Neural cell (in vitro differentiated cells): ENCODE results near the gene NPPA. TPM values are rescaled to one million over a fixed set of nuclear protein-coding genes. Genes with fewer than 3 reads are reported as not detected.

Experiments
- H2AFZ ChIP-seq: fragments of 200-600, 300-800 bp; sonication (generic), shearing (Covaris generic); 2 replicates; pipeline ENCODE4 v1.6.0; 2014; ENCODE audit warnings: low read depth, mild to moderate bottlenecking, antibody characterized with exemption, low read length, moderate library complexity
- H3F3A ChIP-seq: fragments of 200-600 bp; shearing (Covaris generic); 2 replicates; pipeline ENCODE4 v1.6.1; 2016; ENCODE audit warnings: mild to moderate bottlenecking, moderate library complexity, mixed read lengths, antibody characterized with exemption, low read length; ENCODE audit not compliant: insufficient read depth, poor library complexity, severe bottlenecking
- H3K27ac ChIP-seq: fragments of 200-600, 300-800 bp; sonication (generic), shearing (Covaris generic); 2 replicates; pipeline ENCODE4 v1.5.1; 2014; ENCODE audit warnings: mild to moderate bottlenecking, low read length, moderate library complexity
- H3K27me3 ChIP-seq: fragments of 300-800, 200-600 bp; sonication (generic), shearing (Covaris generic); 2 replicates; pipeline ENCODE4 v1.6.0; 2014; ENCODE audit warnings: mild to moderate bottlenecking, low read depth, low read length, moderate library complexity; ENCODE audit not compliant: insufficient read depth
- H3K36me3 ChIP-seq: fragments of 300-800, 200-600 bp; sonication (generic), shearing (Covaris generic); 2 replicates; pipeline ENCODE4 v1.5.1; 2014; ENCODE audit warnings: mild to moderate bottlenecking, antibody characterized with exemption, low read length, moderate library complexity; ENCODE audit not compliant: insufficient read depth
- H3K4me2 ChIP-seq: fragments of 300-800, 200-600 bp; sonication (generic), shearing (Covaris generic); 2 replicates; pipeline ENCODE4 v1.6.0; 2014; ENCODE audit warnings: mild to moderate bottlenecking, low read length
- H3K4me3 ChIP-seq: fragments of 300-800, 200-600 bp; sonication (generic), shearing (Covaris generic); 2 replicates; pipeline ENCODE4 v1.5.1; 2014; ENCODE audit warnings: mild to moderate bottlenecking, low read length, moderate library complexity
- H3K79me2 ChIP-seq: fragments of 200-600 bp; shearing (Covaris generic); replicated peaks from 2 replicates; pipeline ENCODE4 v1.6.0; 2014; ENCODE audit warnings: mild to moderate bottlenecking, low read length, moderate library complexity; ENCODE audit not compliant: insufficient read depth
- H3K9ac ChIP-seq: fragments of 300-800, 200-600 bp; sonication (generic), shearing (Covaris generic); 2 replicates; pipeline ENCODE4 v1.6.1; 2016; ENCODE audit warnings: mild to moderate bottlenecking, low read length, mixed read lengths
- H3K9me2 ChIP-seq: fragments of 200-600 bp; shearing (Covaris generic); 2 replicates; pipeline ENCODE4 v1.6.1; 2016; ENCODE audit warnings: mild to moderate bottlenecking, low read length, mixed read lengths; ENCODE audit not compliant: insufficient read depth
- H3K9me3 ChIP-seq: fragments of 200-600, 300-800 bp; sonication (generic), shearing (Covaris generic); 2 replicates; pipeline ENCODE4 v1.6.1; 2016; ENCODE audit warnings: mild to moderate bottlenecking, mixed run types, low read length, moderate library complexity, mixed read lengths
- H4K20me1 ChIP-seq: fragments of 200-600 bp; shearing (Covaris generic); 2 replicates; pipeline ENCODE4 v1.6.1; 2016; ENCODE audit warnings: mild to moderate bottlenecking, mixed run types; ENCODE audit not compliant: insufficient read depth
- EP300 ChIP-seq: fragments of 450-650 bp; conservative IDR thresholded peaks from 2 replicates; pipeline ENCODE4 v1.6.1; 2014; ENCODE audit warnings: antibody characterized with exemption, mild to moderate bottlenecking, moderate library complexity; ENCODE audit not compliant: poor library complexity, severe bottlenecking
- EZH2 ChIP-seq: fragments of 200-600, 300-800 bp; shearing (Covaris generic), sonication (generic); IDR thresholded peaks from 2 replicates; pipeline ENCODE4 v1.6.1; 2014; ENCODE audit warnings: antibody characterized with exemption, low read length, borderline replicate concordance, mild to moderate bottlenecking; ENCODE audit not compliant: insufficient read depth, poor library complexity, severe bottlenecking
- MXI1 ChIP-seq: fragments of 450-650 bp; conservative IDR thresholded peaks from 2 replicates; pipeline ENCODE4 v1.6.1; 2014; ENCODE audit warnings: antibody characterized with exemption, mild to moderate bottlenecking; ENCODE audit not compliant: poor library complexity, severe bottlenecking
- POLR2AphosphoS5 ChIP-seq: IDR thresholded peaks from 2 replicates; pipeline ENCODE4 v1.6.1; 2012
- RAD21 ChIP-seq: fragments of 450-650 bp; conservative IDR thresholded peaks from 2 replicates; pipeline ENCODE4 v1.6.1; 2014; ENCODE audit warnings: antibody characterized with exemption, mild to moderate bottlenecking, moderate library complexity
- SMC3 ChIP-seq: fragments of 450-650 bp; conservative IDR thresholded peaks from 2 replicates; pipeline ENCODE4 v1.6.1; 2014; ENCODE audit warnings: antibody characterized with exemption, mild to moderate bottlenecking, moderate library complexity; ENCODE audit not compliant: poor library complexity
- TAF1 ChIP-seq: IDR thresholded peaks from 2 replicates; pipeline ENCODE4 v1.6.1; 2012; ENCODE audit warnings: low read depth
- polyA plus RNA-seq: library from polyadenylated mRNA; depleted of rRNA; stranded (reverse); fragments of >200 nt; gene quantifications from 2 replicates; pipeline ENCODE4 v1.2.3, GENCODE V29; 2014
- TF ChIP-seq, protein P1 (sequence below): IDR thresholded peaks from 2 replicates; pipeline ENCODE4 v1.6.1; 2012; ENCODE audit warnings: borderline replicate concordance
- TF ChIP-seq, protein P2 (sequence below): fragments of 450-650 bp; IDR thresholded peaks from 2 replicates; pipeline ENCODE4 v1.5.1; 2014; ENCODE audit warnings: antibody characterized with exemption, mild to moderate bottlenecking, moderate library complexity; ENCODE audit not compliant: poor library complexity, severe bottlenecking

Gene NPPA
- polyA plus RNA-seq, 1 donor from 2014 or later, result not detected

DNA sequence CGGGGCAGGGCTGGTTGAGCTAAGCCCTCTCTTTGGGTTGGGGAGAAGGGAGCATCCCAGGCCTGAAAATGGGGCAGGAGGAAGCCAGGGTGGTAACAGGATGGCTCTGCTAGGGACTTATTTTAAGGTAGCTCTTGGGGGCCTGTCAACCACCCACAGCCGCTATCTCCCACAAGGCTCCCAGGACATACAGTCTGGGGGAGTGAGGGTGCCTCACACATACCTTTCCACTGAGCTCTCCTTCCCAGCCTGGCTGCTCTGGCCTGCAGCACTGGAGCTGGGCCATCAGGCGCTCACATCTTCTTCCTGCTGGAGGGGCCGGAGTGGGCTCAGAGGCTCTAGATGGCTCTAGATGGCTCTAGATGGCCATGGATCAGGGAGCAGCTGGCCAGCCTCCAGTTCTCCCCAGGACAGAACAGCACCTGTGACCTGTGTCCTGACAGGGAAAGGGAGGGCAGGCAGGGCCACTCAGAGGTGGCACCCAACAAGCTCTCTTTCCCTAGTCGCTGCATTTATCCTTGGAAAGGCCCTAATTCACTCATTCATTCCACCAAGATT is 22.1 kb upstream of the NPPA start:
- H3K9ac ChIP-seq, result no peak overlapping the region
- H3F3A ChIP-seq, result no peaks in the 10 kb centered on the region
- no peaks in the 10 kb centered on the region for H3K79me2 ChIP-seq
- H3K36me3 ChIP-seq, result no peaks in the 10 kb centered on the region
- H4K20me1 ChIP-seq, result no peaks in the 10 kb centered on the region
- no peak overlapping the region for H2AFZ ChIP-seq
- H3K9me2 ChIP-seq, result no peaks in the 10 kb centered on the region
- H3K4me2 ChIP-seq, result no peak overlapping the region
- H3K27me3 ChIP-seq, result no peaks in the 10 kb centered on the region
- H3K27ac ChIP-seq, result no peak overlapping the region
- no peaks in the 10 kb centered on the region for H3K9me3 ChIP-seq
- H3K4me3 ChIP-seq, result no peak overlapping the region
- TF ChIP-seq MXI1 (no peak), TAF1 (no peak), EZH2 (no peak), POLR2AphosphoS5 (no peak), EP300 (no peak), RAD21 (no peak), SMC3 (no peak)
- TF ChIP-seq, protein P1, sequence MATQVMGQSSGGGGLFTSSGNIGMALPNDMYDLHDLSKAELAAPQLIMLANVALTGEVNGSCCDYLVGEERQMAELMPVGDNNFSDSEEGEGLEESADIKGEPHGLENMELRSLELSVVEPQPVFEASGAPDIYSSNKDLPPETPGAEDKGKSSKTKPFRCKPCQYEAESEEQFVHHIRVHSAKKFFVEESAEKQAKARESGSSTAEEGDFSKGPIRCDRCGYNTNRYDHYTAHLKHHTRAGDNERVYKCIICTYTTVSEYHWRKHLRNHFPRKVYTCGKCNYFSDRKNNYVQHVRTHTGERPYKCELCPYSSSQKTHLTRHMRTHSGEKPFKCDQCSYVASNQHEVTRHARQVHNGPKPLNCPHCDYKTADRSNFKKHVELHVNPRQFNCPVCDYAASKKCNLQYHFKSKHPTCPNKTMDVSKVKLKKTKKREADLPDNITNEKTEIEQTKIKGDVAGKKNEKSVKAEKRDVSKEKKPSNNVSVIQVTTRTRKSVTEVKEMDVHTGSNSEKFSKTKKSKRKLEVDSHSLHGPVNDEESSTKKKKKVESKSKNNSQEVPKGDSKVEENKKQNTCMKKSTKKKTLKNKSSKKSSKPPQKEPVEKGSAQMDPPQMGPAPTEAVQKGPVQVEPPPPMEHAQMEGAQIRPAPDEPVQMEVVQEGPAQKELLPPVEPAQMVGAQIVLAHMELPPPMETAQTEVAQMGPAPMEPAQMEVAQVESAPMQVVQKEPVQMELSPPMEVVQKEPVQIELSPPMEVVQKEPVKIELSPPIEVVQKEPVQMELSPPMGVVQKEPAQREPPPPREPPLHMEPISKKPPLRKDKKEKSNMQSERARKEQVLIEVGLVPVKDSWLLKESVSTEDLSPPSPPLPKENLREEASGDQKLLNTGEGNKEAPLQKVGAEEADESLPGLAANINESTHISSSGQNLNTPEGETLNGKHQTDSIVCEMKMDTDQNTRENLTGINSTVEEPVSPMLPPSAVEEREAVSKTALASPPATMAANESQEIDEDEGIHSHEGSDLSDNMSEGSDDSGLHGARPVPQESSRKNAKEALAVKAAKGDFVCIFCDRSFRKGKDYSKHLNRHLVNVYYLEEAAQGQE, result no peak
- TF ChIP-seq, protein P2, sequence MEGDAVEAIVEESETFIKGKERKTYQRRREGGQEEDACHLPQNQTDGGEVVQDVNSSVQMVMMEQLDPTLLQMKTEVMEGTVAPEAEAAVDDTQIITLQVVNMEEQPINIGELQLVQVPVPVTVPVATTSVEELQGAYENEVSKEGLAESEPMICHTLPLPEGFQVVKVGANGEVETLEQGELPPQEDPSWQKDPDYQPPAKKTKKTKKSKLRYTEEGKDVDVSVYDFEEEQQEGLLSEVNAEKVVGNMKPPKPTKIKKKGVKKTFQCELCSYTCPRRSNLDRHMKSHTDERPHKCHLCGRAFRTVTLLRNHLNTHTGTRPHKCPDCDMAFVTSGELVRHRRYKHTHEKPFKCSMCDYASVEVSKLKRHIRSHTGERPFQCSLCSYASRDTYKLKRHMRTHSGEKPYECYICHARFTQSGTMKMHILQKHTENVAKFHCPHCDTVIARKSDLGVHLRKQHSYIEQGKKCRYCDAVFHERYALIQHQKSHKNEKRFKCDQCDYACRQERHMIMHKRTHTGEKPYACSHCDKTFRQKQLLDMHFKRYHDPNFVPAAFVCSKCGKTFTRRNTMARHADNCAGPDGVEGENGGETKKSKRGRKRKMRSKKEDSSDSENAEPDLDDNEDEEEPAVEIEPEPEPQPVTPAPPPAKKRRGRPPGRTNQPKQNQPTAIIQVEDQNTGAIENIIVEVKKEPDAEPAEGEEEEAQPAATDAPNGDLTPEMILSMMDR, result no peak

GRCh38 chr1:11869104-11869503 is 21.5 kb upstream of the NPPA start:
- H3K9me2 ChIP-seq, result no peaks in the 10 kb centered on the region
- no peak overlapping the region for H3K4me2 ChIP-seq
- H3F3A ChIP-seq, result no peaks in the 10 kb centered on the region
- H3K27me3 ChIP-seq, result no peaks in the 10 kb centered on the region
- H3K27ac ChIP-seq, result no peak overlapping the region
- no peaks in the 10 kb centered on the region for H3K36me3 ChIP-seq
- H3K9me3 ChIP-seq, result no peaks in the 10 kb centered on the region
- no peak overlapping the region for H2AFZ ChIP-seq
- no peaks in the 10 kb centered on the region for H4K20me1 ChIP-seq
- TF ChIP-seq, protein P2, result no peak
- TF ChIP-seq EP300 (no peak), RAD21 (no peak), SMC3 (no peak), MXI1 (no peak), EZH2 (no peak), POLR2AphosphoS5 (no peak), TAF1 (no peak)
- TF ChIP-seq, protein P1, result no peak
- no peak overlapping the region for H3K4me3 ChIP-seq
- no peaks in the 10 kb centered on the region for H3K79me2 ChIP-seq
- no peak overlapping the region for H3K9ac ChIP-seq
